ENCODE data around the gene CBFB. TPM values are rescaled to one million over a fixed set of nuclear protein-coding genes. Genes with fewer than 3 reads are reported as not detected.

CBFB gene
- total and polyA plus RNA-seq, 2 experiments from 2014 or later: 26.1 to 26.9 TPM

GRCh38 chr16:67013823-67014633, 14.9 kb upstream of the CBFB start:
- peak overlapping the region; percentile 71 for H3K4me3 Mint-ChIP-seq
- Histone ChIP-seq H3K27me3 (ENCODE audit: insufficient read depth) (peaks cover 57% of the 10 kb centered on the region), H3K4me2 (peak overlapping the region; percentile 88), H3K4me3 (peak overlapping the region; percentile 64), H3K27ac (ENCODE audit: low read depth) (no peak overlapping the region), H3K36me3 (ENCODE audit: insufficient read depth) (no peaks in the 10 kb centered on the region), H4K20me1 (replicated peaks; ENCODE audit: insufficient read depth) (no peaks in the 10 kb centered on the region), H3F3A (replicated peaks; ENCODE audit: low read depth) (no peaks in the 10 kb centered on the region), H3K9me2 (ENCODE audit: insufficient read depth) (no peaks in the 10 kb centered on the region), H3K79me2 (replicated peaks; ENCODE audit: insufficient read depth) (no peaks in the 10 kb centered on the region), H3K4me1 (ENCODE audit: insufficient read depth) (peaks cover 4% of the 10 kb centered on the region; the same call in 1 of the 2 replicates), H2AFZ (peak overlapping the region; percentile 95)
- peak; percentile 78 for DNase-seq (ENCODE audit: low spot score)
- TF ChIP-seq EZH2 (IDR thresholded peaks at IDR 0.05; ENCODE audit: low read depth, unreplicated experiment) (peak; percentile 45), NANOG (IDR thresholded peaks at IDR 0.05; ENCODE audit: borderline replicate concordance) (no peak), CTCF (conservative IDR thresholded peaks at IDR 0.05; ENCODE audit: low read depth in 2 of 2) (peak in 1 of 2 experiments; percentile 16; a peak in 1 of 4 replicates)
- H3K27me3 Mint-ChIP-seq (ENCODE audit: insufficient read depth, low read depth, poor library complexity): peaks cover 48% of the 10 kb centered on the region
- ATAC-seq: peak; percentile 67
- H3K4me1 Mint-ChIP-seq: no peaks in the 10 kb centered on the region; the same call in 2 of the 3 replicates
- H3K36me3 Mint-ChIP-seq (ENCODE audit: low read depth): no peaks in the 10 kb centered on the region
- no peak overlapping the region for H3K27ac Mint-ChIP-seq
- H3K9me3 Mint-ChIP-seq: no peaks in the 10 kb centered on the region

- Histone ChIP-seq H3K27ac (ENCODE audit: low read depth) (no peak overlapping the region), H3K27me3 (ENCODE audit: insufficient read depth) (peaks cover 57% of the 10 kb centered on the region), H2AFZ (peak overlapping the region; percentile 95), H3K79me2 (replicated peaks; ENCODE audit: insufficient read depth) (no peaks in the 10 kb centered on the region), H3K4me1 (ENCODE audit: insufficient read depth) (peaks cover 4% of the 10 kb centered on the region; the same call in 1 of the 2 replicates), H3F3A (replicated peaks; ENCODE audit: low read depth) (no peaks in the 10 kb centered on the region), H3K36me3 (ENCODE audit: insufficient read depth) (no peaks in the 10 kb centered on the region), H3K4me3 (peak overlapping the region; percentile 64), H3K4me2 (peak overlapping the region; percentile 88), H3K9me2 (ENCODE audit: insufficient read depth) (no peaks in the 10 kb centered on the region), H4K20me1 (replicated peaks; ENCODE audit: insufficient read depth) (no peaks in the 10 kb centered on the region)
- peaks cover 47% of the 10 kb centered on the region for H3K27me3 Mint-ChIP-seq (ENCODE audit: insufficient read depth, low read depth, poor library complexity)
- no peaks in the 10 kb centered on the region; the same call in 2 of the 3 replicates for H3K4me1 Mint-ChIP-seq
- peak overlapping the region; percentile 71 for H3K4me3 Mint-ChIP-seq
- no peaks in the 10 kb centered on the region for H3K36me3 Mint-ChIP-seq (ENCODE audit: low read depth)
- no peaks in the 10 kb centered on the region for H3K9me3 Mint-ChIP-seq
- no peak overlapping the region for H3K27ac Mint-ChIP-seq
- no peak for TF ChIP-seq CTCF (conservative IDR thresholded peaks at IDR 0.05; ENCODE audit: low read depth in 2 of 2)
- TF ChIP-seq ZNF114 (CRISPR knock-in tag; IDR thresholded peaks at IDR 0.05): no peak
- ATAC-seq (peak; percentile 11; the same call in 2 of the 3 replicates), DNase-seq (ENCODE audit: low spot score) (peak; percentile 29)
Observed at GRCh38 chr16:67014634-67015312, 14.2 kb upstream of the CBFB start.

All from GM23338 (cell line).